ENCODE results near the gene KIF18A. TPM values are rescaled to one million over a fixed set of nuclear protein-coding genes. Genes with fewer than 3 reads are reported as not detected.
A peak's percentile ranks its signal among the peaks of the same experiment; 100 is the strongest.

The KIF18A gene
- total RNA-seq, 1 donor from 2014 or later, result 2.9 TPM

DNA sequence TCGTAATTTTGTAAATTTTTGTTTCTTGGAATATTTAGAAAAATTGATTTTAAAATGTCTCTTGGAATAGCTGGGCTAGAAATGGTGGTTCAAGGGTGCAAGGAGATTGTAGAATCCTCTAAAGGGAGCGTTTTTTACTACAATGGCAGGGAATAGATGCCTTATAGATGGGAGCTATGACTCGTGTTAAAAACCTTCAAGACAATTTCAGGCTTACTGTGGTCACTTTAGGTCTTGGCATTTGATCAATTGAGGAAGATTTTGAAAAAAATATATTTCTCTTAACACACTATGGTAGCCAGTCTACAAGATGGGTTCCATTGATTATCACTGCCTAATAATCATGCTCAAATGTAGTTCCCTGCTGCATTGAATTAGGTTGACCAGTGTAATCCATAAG lies 25.2 kb upstream of the KIF18A start:
- Mint-ChIP-seq H3K27ac (ENCODE audit: unreplicated experiment) (no peak overlapping the region), H3K9me3 (ENCODE audit: low read depth) (peaks cover 12% of the 10 kb centered on the region), H3K4me3 (ENCODE audit: unreplicated experiment) (no peak overlapping the region), H3K27me3 (ENCODE audit: low read depth) (no peaks in the 10 kb centered on the region), H3K4me1 (ENCODE audit: low read depth) (peaks cover 9% of the 10 kb centered on the region), H3K36me3 (ENCODE audit: low read depth) (peaks cover 11% of the 10 kb centered on the region)
- DNase-seq (ENCODE audit: low spot score), result no peak
- TF ChIP-seq, protein P1, sequence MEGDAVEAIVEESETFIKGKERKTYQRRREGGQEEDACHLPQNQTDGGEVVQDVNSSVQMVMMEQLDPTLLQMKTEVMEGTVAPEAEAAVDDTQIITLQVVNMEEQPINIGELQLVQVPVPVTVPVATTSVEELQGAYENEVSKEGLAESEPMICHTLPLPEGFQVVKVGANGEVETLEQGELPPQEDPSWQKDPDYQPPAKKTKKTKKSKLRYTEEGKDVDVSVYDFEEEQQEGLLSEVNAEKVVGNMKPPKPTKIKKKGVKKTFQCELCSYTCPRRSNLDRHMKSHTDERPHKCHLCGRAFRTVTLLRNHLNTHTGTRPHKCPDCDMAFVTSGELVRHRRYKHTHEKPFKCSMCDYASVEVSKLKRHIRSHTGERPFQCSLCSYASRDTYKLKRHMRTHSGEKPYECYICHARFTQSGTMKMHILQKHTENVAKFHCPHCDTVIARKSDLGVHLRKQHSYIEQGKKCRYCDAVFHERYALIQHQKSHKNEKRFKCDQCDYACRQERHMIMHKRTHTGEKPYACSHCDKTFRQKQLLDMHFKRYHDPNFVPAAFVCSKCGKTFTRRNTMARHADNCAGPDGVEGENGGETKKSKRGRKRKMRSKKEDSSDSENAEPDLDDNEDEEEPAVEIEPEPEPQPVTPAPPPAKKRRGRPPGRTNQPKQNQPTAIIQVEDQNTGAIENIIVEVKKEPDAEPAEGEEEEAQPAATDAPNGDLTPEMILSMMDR (IDR thresholded peaks at IDR 0.05), result no peak

- Mint-ChIP-seq H3K27ac (ENCODE audit: unreplicated experiment) (peak overlapping the region; percentile 17), H3K4me3 (ENCODE audit: unreplicated experiment) (no peak overlapping the region)
Measured at GRCh38 chr11:28132548-28132947, 24.6 kb upstream of the KIF18A start.

GRCh38 chr11:28123151-28123581 lies 15.2 kb upstream of the KIF18A start:
- TF ChIP-seq, protein P1 (IDR thresholded peaks at IDR 0.05), result no peak
- H3K27ac Mint-ChIP-seq (ENCODE audit: unreplicated experiment), result peak overlapping the region; percentile 33
- DNase-seq (ENCODE audit: low spot score), result no peak
- H3K9me3 Mint-ChIP-seq (ENCODE audit: low read depth), result no peaks in the 10 kb centered on the region
- H3K27me3 Mint-ChIP-seq (ENCODE audit: low read depth), result no peaks in the 10 kb centered on the region
- no peak overlapping the region for H3K4me3 Mint-ChIP-seq (ENCODE audit: unreplicated experiment)
- H3K36me3 Mint-ChIP-seq (ENCODE audit: low read depth), result peaks cover 6% of the 10 kb centered on the region
- H3K4me1 Mint-ChIP-seq (ENCODE audit: low read depth), result peaks cover 11% of the 10 kb centered on the region

More at GRCh38 chr11:28132548-28132947, 24.6 kb upstream of the KIF18A start:
- Mint-ChIP-seq H3K4me1 (ENCODE audit: low read depth) (peaks cover 9% of the 10 kb centered on the region), H3K9me3 (ENCODE audit: low read depth) (peaks cover 8% of the 10 kb centered on the region), H3K36me3 (ENCODE audit: low read depth) (peaks cover 11% of the 10 kb centered on the region), H3K27me3 (ENCODE audit: low read depth) (no peaks in the 10 kb centered on the region)
- no peak for DNase-seq (ENCODE audit: low spot score)
- TF ChIP-seq, protein P1 (IDR thresholded peaks at IDR 0.05), result no peak

GRCh38 chr11:28117712-28118111 lies 9.8 kb upstream of the KIF18A start:
- Mint-ChIP-seq H3K27ac (ENCODE audit: unreplicated experiment) (no peak overlapping the region), H3K4me3 (ENCODE audit: unreplicated experiment) (no peak overlapping the region), H3K9me3 (ENCODE audit: low read depth) (no peaks in the 10 kb centered on the region), H3K27me3 (ENCODE audit: low read depth) (no peaks in the 10 kb centered on the region), H3K4me1 (ENCODE audit: low read depth) (peaks cover 8% of the 10 kb centered on the region), H3K36me3 (ENCODE audit: low read depth) (no peaks in the 10 kb centered on the region)
- no peak for DNase-seq (ENCODE audit: low spot score)
- TF ChIP-seq, protein P1 (IDR thresholded peaks at IDR 0.05), result no peak

- no peak for DNase-seq (ENCODE audit: low spot score)
- TF ChIP-seq, protein P1 (IDR thresholded peaks at IDR 0.05), result no peak
- no peaks in the 10 kb centered on the region for H3K9me3 Mint-ChIP-seq (ENCODE audit: low read depth)
Measured at GRCh38 chr11:28114731-28115130, 6.8 kb upstream of the KIF18A start.

More at GRCh38 chr11:28114731-28115130, 6.8 kb upstream of the KIF18A start:
- Mint-ChIP-seq H3K4me3 (ENCODE audit: unreplicated experiment) (no peak overlapping the region), H3K4me1 (ENCODE audit: low read depth) (peaks cover 25% of the 10 kb centered on the region), H3K36me3 (ENCODE audit: low read depth) (no peaks in the 10 kb centered on the region), H3K27me3 (ENCODE audit: low read depth) (no peaks in the 10 kb centered on the region), H3K27ac (ENCODE audit: unreplicated experiment) (no peak overlapping the region)
